ENCODE results near the gene BACE1. TPM values are rescaled to one million over a fixed set of nuclear protein-coding genes. Genes with fewer than 3 reads are reported as not detected.

The BACE1 gene
- polyA plus RNA-seq: 10.9 and 11.2 TPM in 2 replicates

GRCh38 chr11:117316197-117316961, at the start of gene BACE1:
BACE1 (minus strand) TSS chr11:117316256; CDS start chr11:117315795, 461 bp downstream.

DNA sequence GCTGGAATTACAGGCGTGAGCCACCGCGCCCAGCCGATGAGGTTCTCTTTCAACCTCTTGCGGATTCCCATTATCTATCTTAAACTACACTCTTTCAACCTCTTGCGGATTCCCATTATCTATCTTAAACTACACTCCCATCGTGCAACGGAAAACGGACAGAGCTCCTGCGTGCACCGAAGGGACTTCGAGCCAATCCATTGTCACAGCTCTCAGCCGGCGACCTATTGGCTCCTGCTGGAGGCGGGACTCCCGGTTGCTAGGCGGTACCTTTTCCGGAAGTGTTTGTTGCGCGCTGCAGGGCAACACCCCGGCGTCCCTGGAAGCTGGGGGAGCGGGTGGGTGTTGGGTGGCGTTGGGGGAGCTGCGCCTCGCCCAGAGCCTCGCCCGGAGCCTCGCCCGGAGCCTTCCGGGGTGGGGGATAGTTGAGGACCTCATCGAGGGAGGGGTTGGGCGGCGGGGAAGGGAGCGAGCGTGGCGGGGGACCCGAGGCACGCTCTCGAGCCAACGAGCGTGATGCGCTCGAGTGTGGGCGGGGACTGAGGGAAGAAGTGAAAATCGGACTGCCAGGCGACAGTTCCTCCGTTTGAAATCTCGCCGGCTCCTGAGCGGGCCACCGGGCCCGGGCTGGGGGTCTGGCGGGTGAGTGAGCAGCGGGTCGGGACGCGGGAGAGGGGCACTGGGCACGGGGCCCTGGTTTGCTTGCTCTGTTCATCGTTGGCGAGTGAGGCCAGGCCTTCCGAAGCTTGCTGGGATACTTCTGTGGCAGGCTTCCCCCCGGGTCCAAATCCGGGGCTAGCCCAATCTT, 11.7 kb upstream of the BACE1 start, which contains the start of gene CEP164:
TSS of gene CEP164 (plus strand) at position 288 of the 808 bp plus-strand sequence. CDS start 10,733 bp downstream, outside the sequence.

GRCh38 chr11:117290809-117291396, 25.2 kb downstream of the BACE1 start, which contains the start of gene BACE1-AS:
BACE1-AS (plus strand) TSS chr11:117291346.

Other genes starting within 250 kb of the BACE1 start
- gene SIK3, start 217.8 kb downstream of the BACE1 start, polyA plus RNA-seq: 54.7 and 59.8 TPM in 2 replicates
- 85.7 and 93.0 TPM in 2 replicates for gene PAFAH1B2, start 172.0 kb downstream of the BACE1 start, polyA plus RNA-seq
- gene SIDT2, start 137.5 kb downstream of the BACE1 start, polyA plus RNA-seq: 13.4 and 13.7 TPM in 2 replicates
- 4.3 and 7.1 TPM in 2 replicates for gene TAGLN, start 116.9 kb downstream of the BACE1 start, polyA plus RNA-seq
- gene PCSK7, start 84.2 kb downstream of the BACE1 start, polyA plus RNA-seq: 3.5 and 3.6 TPM in 2 replicates
- gene RNF214, start 83.6 kb downstream of the BACE1 start, polyA plus RNA-seq: 23.7 and 24.3 TPM in 2 replicates
- gene BACE1-AS, start 24.9 kb downstream of the BACE1 start, polyA plus RNA-seq: 25.2 and 32.4 TPM in 2 replicates
- 8.1 and 16.1 TPM in 2 replicates for gene CEP164, start 11.6 kb upstream of the BACE1 start, polyA plus RNA-seq